ENCODE results near the gene ZNF276. TPM values are rescaled to one million over a fixed set of nuclear protein-coding genes. Genes with fewer than 3 reads are reported as not detected.
"Not testable (repeated sequence)": the region's sequence is repeated elsewhere in the genome, so short reads cannot be mapped to it uniquely, and the experiment has no call there.

ZNF276 gene, protein sequence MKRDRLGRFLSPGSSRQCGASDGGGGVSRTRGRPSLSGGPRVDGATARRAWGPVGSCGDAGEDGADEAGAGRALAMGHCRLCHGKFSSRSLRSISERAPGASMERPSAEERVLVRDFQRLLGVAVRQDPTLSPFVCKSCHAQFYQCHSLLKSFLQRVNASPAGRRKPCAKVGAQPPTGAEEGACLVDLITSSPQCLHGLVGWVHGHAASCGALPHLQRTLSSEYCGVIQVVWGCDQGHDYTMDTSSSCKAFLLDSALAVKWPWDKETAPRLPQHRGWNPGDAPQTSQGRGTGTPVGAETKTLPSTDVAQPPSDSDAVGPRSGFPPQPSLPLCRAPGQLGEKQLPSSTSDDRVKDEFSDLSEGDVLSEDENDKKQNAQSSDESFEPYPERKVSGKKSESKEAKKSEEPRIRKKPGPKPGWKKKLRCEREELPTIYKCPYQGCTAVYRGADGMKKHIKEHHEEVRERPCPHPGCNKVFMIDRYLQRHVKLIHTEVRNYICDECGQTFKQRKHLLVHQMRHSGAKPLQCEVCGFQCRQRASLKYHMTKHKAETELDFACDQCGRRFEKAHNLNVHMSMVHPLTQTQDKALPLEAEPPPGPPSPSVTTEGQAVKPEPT
- 10 to 100 TPM; 18.1 to 43.3 (median 34.1) TPM for total RNA-seq

DNA sequence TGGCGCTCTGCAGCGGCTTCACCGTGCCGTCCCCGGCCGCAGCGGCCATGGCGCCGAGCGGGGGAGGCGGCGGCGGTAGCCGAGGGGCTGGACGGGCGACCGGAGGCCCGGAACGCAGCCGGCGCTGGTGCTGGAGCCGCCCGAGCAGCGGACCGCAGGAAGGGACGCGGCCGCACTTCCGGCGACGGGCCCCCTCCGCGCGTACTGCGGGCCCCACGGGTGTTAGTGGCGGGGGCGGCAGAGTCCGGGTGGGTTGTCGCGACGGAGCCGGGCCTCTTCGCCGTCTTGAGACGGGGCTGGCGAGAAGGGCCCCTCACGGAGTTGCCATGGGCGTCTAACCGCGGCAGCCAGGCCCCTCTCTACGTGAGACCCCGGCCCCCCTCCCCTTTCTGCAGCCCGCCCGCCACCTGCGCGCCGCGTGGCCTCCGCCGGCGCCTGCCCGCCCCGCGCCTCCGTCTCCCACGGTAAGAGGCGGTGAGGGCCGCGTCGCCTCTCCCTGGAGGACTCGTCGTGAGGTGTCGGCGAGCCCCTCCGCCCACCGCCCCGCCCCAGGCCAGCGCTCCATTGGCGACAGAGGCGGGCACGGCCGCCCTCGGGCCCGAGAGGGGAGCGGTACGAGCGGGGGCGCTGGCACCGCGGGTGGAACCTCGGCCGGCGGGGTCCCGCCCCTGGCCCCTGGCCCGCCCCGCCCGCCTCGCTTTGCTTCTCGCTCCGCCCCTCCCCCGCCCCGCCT lies at the start of gene ZNF276, which contains the start of gene VPS9D1:
Gene ZNF276, plus strand, starts transcription at position 725 of the 733 bp plus-strand sequence. CDS start 104 bp downstream, outside the sequence.
Gene VPS9D1, minus strand, starts transcription at position 86 of the 733 bp plus-strand sequence. Its CDS starts 37 bp downstream, at position 49.
- peak in 2 of 4 donors; percentile 53 to 73 for TF ChIP-seq POLR2A (IDR thresholded peaks at IDR 0.05)
- TF ChIP-seq, protein P1, sequence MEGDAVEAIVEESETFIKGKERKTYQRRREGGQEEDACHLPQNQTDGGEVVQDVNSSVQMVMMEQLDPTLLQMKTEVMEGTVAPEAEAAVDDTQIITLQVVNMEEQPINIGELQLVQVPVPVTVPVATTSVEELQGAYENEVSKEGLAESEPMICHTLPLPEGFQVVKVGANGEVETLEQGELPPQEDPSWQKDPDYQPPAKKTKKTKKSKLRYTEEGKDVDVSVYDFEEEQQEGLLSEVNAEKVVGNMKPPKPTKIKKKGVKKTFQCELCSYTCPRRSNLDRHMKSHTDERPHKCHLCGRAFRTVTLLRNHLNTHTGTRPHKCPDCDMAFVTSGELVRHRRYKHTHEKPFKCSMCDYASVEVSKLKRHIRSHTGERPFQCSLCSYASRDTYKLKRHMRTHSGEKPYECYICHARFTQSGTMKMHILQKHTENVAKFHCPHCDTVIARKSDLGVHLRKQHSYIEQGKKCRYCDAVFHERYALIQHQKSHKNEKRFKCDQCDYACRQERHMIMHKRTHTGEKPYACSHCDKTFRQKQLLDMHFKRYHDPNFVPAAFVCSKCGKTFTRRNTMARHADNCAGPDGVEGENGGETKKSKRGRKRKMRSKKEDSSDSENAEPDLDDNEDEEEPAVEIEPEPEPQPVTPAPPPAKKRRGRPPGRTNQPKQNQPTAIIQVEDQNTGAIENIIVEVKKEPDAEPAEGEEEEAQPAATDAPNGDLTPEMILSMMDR (IDR thresholded peaks at IDR 0.05): peak in 1 of 6 experiments; percentile 2

GRCh38 chr16:89671565-89671964 lies 49.8 kb upstream of the ZNF276 start:
- peaks cover 0 to 18% (median 4%) of the 10 kb centered on the region in 3 donors for H3K4me1 ChIP-seq
- H3K27ac ChIP-seq; H3K27me3 ChIP-seq; intact Hi-C loops (cut with DNase I); H3K4me3 ChIP-seq; H3K36me3 ChIP-seq; H3K9me3 ChIP-seq; DNase-seq: not testable (repeated sequence)
- 58 to 76% methylated on average over 3 to 4 of the region's 4 CpGs for WGBS, 2 donors

More for the DNA sequence above, at the start of gene ZNF276, which contains the start of gene VPS9D1:
- Histone ChIP-seq H3K9me3 (no peaks in the 10 kb centered on the region), H3K4me1 (peaks cover 35 to 70% (median 36%) of the 10 kb centered on the region in 3 donors), H3K4me3 (peak within 1 kb of the TSS; percentile 58 to 96 (median 84)), H3K36me3 (peaks cover 0 to 42% (median 12%) of the 10 kb centered on the region in 3 donors), H3K27ac (peak within 1 kb of the TSS; percentile 87 to 99 (median 96)), H3K27me3 (no peaks in the 10 kb centered on the region)
- DNase-seq: no peak
- WGBS, 2 donors: no CpG with 5 or more reads among the region's 103 CpGs
- intact Hi-C loops (cut with DNase I): no loop called here

DNA sequence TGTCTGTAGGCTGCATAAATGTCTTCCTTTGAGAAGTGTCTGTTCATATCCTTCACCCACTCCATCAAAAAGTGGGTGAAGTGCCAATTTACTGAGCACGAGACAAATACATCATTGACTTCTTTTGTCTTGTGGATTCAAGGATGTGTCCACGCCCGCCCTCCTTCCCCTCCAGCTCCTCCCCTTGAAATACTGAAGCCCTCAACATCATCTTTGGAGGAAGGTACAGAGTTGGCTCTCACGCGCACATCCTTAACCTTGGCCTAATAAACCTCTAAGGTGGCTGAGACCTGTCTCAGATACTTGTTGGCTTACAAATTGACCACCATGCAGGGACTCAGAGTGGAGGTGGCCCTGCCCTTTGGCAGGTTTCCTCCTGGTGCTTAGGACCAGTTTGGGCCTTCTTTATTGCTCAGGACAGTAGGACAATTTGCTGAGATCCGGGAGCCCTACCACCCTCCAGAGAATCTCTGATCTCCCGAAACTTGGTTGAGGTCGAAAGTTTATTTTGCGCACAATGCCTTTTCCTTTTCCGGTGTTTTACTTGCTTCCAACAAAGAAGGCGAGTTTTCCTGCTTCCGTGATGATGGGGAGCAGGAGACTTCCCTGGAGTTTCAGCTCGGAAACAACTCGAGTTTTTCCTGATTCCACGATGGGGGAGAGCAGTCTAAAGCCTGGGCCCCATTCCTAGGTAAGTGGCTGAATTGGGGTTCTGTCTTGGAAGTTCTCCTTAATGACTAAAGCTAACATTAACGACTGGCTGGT lies 49.0 kb upstream of the ZNF276 start:
- TF ChIP-seq POLR2A (IDR thresholded peaks at IDR 0.05): no peak
- TF ChIP-seq, protein P1 (IDR thresholded peaks at IDR 0.05): no peak
- no peak overlapping the region for H3K27ac ChIP-seq
- intact Hi-C loops (cut with DNase I): no loop called here

DNA sequence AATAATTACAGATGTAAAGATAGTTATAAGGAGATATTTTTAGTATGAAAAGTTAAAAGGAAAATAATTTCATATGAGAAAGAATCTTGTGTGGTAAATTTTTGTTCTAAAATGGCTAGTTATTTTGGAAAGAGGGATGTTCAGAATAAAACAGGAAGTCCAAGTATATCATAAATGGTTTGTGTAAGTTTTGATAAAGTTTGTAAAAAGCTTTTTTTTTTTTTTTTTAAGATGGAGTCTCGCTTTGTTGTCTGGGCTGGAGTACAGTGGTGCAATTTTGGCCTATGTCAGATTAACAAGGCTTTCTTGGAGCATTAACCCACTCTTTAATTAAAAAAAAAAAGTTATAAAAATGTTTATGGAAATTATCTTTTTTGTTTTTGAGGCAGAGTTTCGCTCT lies 43.1 kb upstream of the ZNF276 start:
- no peak for DNase-seq
- H3K4me3 ChIP-seq: no peak overlapping the region
- no peaks in the 10 kb centered on the region for H3K36me3 ChIP-seq
- no peaks in the 10 kb centered on the region for H3K27me3 ChIP-seq
- intact Hi-C loops (cut with DNase I): no loop called here
- WGBS, 2 donors: 94 to 97% methylated on average over 2 of the region's 2 CpGs
- TF ChIP-seq, protein P1 (IDR thresholded peaks at IDR 0.05): no peak
- no peak for TF ChIP-seq POLR2A (IDR thresholded peaks at IDR 0.05)
- no peak overlapping the region for H3K27ac ChIP-seq
- H3K4me1 ChIP-seq: no peaks in the 10 kb centered on the region
- peaks cover 0 to 9% (median 0%) of the 10 kb centered on the region in 3 donors for H3K9me3 ChIP-seq

More for the DNA sequence above, 49.0 kb upstream of the ZNF276 start:
- H3K4me3 ChIP-seq: no peak overlapping the region
- WGBS, 2 donors: 80 to 88% methylated on average over 10 to 15 of the region's 16 CpGs
- peaks cover 0 to 18% (median 4%) of the 10 kb centered on the region in 3 donors for H3K4me1 ChIP-seq
- H3K27me3 ChIP-seq: no peaks in the 10 kb centered on the region
- no peak for DNase-seq
- H3K9me3 ChIP-seq: no peaks in the 10 kb centered on the region
- H3K36me3 ChIP-seq: no peaks in the 10 kb centered on the region

DNA sequence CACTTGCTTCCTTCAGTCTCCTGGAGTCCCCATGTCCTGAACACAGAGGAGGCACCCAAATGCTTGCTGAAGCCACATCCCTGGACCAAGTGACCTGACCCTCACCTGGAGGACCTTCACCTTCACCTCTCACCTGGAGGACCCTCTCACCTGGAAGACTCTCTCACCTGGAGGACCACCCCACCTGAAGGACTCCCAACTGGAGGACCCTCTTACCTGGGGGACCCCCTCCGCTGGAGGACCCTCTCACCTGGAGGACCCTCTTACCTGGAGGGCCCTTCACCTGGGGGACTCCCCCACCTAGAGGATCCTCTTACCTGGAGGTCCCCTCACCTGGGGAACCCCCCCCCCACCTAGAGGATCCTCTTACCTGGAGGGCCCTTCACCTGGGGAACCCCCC lies 35.4 kb upstream of the ZNF276 start:
- Histone ChIP-seq H3K27me3 (no peaks in the 10 kb centered on the region), H3K36me3 (peaks cover 8 to 21% (median 10%) of the 10 kb centered on the region in 3 donors), H3K9me3 (no peaks in the 10 kb centered on the region), H3K27ac (no peak overlapping the region), H3K4me1 (peaks cover 7 to 22% (median 8%) of the 10 kb centered on the region in 3 donors), H3K4me3 (peak overlapping the region in 2 of 4 donors; percentile 75 to 84)
- intact Hi-C loops (cut with DNase I): no loop called here
- 100% methylated on average over 1 of the region's 1 CpG; no CpG with 5 or more reads in 1 of the 2 donors for WGBS, 2 donors
- DNase-seq: no peak
- no peak for TF ChIP-seq POLR2A (IDR thresholded peaks at IDR 0.05)
- TF ChIP-seq, protein P1 (IDR thresholded peaks at IDR 0.05): no peak
